ENCODE data around the gene PPRC1.

- no peak for TF ChIP-seq CTCF (IDR thresholded peaks at IDR 0.05)
- TF ChIP-seq POLR2A (IDR thresholded peaks at IDR 0.05), result no peak
Measured at GRCh38 chr10:102154466-102155116, 21.8 kb downstream of the PPRC1 start.

Data from lower leg skin (tissue), 3 donors.